Peyer's patch (tissue), 4 donors: ENCODE results near the gene KRIT1.

Experiments
- CTCF ChIP-seq, 6 experiments: fragments of 450-650 bp in 4 of 6; fragments of 200-600 bp in 2 of 6; sonication (generic) in 1 of 6; IDR thresholded peaks; one replicate each; pipeline ENCODE4 v1.5.1; 2017 to 2019; ENCODE audit warnings: antibody characterized with exemption in 6 of 6, mild to moderate bottlenecking in 3 of 6, moderate library complexity in 1 of 6
- POLR2A ChIP-seq, 2 donors: fragments of 450-650 bp; IDR thresholded peaks; one replicate each; pipeline ENCODE4 v1.5.1; 2017; ENCODE audit warnings: antibody characterized with exemption in 2 of 2, mild to moderate bottlenecking in 2 of 2, moderate library complexity in 2 of 2

- no peak for TF ChIP-seq CTCF (IDR thresholded peaks at IDR 0.05)
- TF ChIP-seq POLR2A (IDR thresholded peaks at IDR 0.05) = no peak
Observed at GRCh38 chr7:92292981-92293380, 47.3 kb upstream of the KRIT1 start.
